HepG2 (cell line): Measurements from ENCODE around the gene DZANK1. TPM values are rescaled to one million over a fixed set of nuclear protein-coding genes. Genes with fewer than 3 reads are reported as not detected.
A peak's percentile ranks its signal among the peaks of the same experiment; 100 is the strongest.

Experiments
- CC2D1A ChIP-seq: sonication (generic); formaldehyde crosslinking; IDR thresholded peaks from 2 replicates; pipeline ENCODE4 v1.8.1; 2023; ENCODE audit warnings: mild to moderate bottlenecking, missing genetic modification reagents
- KAT2B ChIP-seq: fragments of 150-350 bp; IDR thresholded peaks from 2 replicates; pipeline ENCODE4 v1.6.1; 2014; ENCODE audit warnings: low read depth, low read length, borderline replicate concordance
- NFRKB ChIP-seq: fragments of 450-650 bp; IDR thresholded peaks from 2 replicates; pipeline ENCODE4 v1.6.1; 2017
- SNAPC4 ChIP-seq: sonication (generic); formaldehyde crosslinking; IDR thresholded peaks from 2 replicates; pipeline ENCODE4 v1.4.0; 2020; ENCODE audit warnings: mild to moderate bottlenecking, missing genetic modification reagents
- SRF ChIP-seq: IDR thresholded peaks from 2 replicates; pipeline ENCODE4 v1.6.1; 2011; ENCODE audit warnings: mild to moderate bottlenecking, low read depth, low read length, moderate library complexity
- ZBTB4 ChIP-seq: sonication (generic); formaldehyde crosslinking; IDR thresholded peaks from 2 replicates; pipeline ENCODE4 v1.4.0; 2020; ENCODE audit warnings: missing genetic modification reagents, mild to moderate bottlenecking, borderline replicate concordance
- ZFP1 ChIP-seq: IDR thresholded peaks from 2 replicates; pipeline ENCODE4 v1.6.1; 2016
- ZNF569 ChIP-seq: sonication (generic); formaldehyde crosslinking; IDR thresholded peaks from 2 replicates; pipeline ENCODE4 v1.5.0; 2020; ENCODE audit warnings: mild to moderate bottlenecking, missing genetic modification reagents, moderate library complexity, borderline replicate concordance
- polyA plus RNA-seq, 8 experiments: library from polyadenylated mRNA; depleted of rRNA in 3 of 8; stranded (reverse) in 7 of 8; unstranded in 1 of 8; fragments of >200 nt; fragmentation: Illumina TruSeq in 4 of 8; extraction: Trizol in 4 of 8; gene quantifications; 2 replicates each; pipeline versions ENCODE4 v1.2.1 to v1.2.3, GENCODE V29; 2011 to 2016; ENCODE audit warnings: low read depth in 4 of 8, missing spikeins in 1 of 8, mixed read lengths in 1 of 8; ENCODE audit not compliant: insufficient read depth in 1 of 8
- total RNA-seq, 5 experiments: library from RNA; depleted of rRNA; stranded (reverse); fragments of >200 nt; fragmentation: Illumina TruSeq; extraction: Trizol; gene quantifications; 2 replicates each; pipeline ENCODE4 v1.2.3, GENCODE V29; 2016; ENCODE audit warnings: low read depth in 1 of 5
- TF ChIP-seq, protein P1 (sequence below): sonication (generic); formaldehyde crosslinking; IDR thresholded peaks from 2 replicates; pipeline ENCODE4 v1.4.0; 2020; ENCODE audit warnings: missing genetic modification reagents
- TF ChIP-seq, protein P2 (sequence below): sonication (generic); formaldehyde crosslinking; IDR thresholded peaks from 2 replicates; pipeline ENCODE4 v1.4.0; 2020; ENCODE audit warnings: mild to moderate bottlenecking, missing genetic modification reagents

Gene DZANK1
- total and polyA plus RNA-seq, 2 of the 13 experiments (the other 11 are each of a cell fraction or from before 2014, with no cell fraction given) = 1.6 to 3.2 TPM

DNA sequence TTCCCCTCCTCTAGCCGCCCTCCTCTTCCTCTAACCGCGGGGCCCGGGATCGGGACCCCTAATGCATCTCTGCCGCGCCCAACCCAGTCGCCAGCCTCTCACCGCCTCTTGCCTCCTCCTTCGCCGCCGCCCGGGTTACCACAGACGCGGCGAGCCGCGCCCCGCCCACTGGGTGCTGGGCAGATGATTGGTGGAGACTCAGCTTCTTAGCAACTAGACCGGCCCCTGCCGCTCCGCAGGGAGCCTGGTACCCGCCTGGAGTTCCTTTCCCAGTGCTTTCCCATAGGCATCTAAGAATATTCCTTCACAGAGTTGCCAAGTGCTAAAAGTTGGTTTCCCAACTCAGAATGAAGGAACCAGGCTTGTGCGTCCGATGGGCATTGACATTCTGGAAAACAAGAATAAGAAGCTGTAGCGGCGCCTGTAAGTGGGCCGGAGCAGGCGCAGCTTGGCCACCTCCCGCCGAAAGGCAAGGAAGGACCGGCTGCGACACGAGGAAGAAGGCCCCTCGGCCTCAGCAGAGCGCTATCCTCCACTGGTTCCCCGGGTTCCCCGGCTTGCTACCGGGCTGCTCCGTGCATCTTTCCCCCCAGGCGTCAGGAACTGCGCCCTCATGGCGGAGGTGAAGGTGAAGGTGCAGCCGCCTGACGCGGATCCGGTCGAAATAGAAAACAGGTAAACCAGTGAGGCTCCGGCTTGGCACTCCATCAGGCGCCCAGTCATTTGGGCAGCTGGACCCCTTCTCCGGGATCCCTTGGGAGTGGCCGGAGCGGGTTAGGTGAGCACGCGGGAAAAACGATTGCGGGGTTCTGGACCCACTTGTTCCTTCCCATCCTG is at the start of gene DZANK1, which contains the start of gene POLR3F (continued):
- TF ChIP-seq SNAPC4 (CRISPR knock-in tag) (no peak), ZFP1 (peak; percentile 57; the same call in 1 of the 2 replicates), CC2D1A (CRISPR knock-in tag) (no peak), KAT2B (no peak), SRF (peak; percentile 86), ZBTB4 (CRISPR knock-in tag) (no peak), NFRKB (no peak), ZNF569 (peak; percentile 91)
- TF ChIP-seq, protein P1, sequence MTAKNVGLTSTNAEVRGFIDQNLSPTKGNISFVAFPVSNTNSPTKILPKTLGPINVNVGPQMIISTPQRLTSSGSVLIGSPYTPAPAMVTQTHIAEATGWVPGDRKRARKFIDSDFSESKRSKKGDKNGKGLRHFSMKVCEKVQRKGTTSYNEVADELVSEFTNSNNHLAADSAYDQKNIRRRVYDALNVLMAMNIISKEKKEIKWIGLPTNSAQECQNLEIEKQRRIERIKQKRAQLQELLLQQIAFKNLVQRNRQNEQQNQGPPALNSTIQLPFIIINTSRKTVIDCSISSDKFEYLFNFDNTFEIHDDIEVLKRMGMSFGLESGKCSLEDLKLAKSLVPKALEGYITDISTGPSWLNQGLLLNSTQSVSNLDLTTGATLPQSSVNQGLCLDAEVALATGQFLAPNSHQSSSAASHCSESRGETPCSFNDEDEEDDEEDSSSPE = peak; percentile 62; the same call in 1 of the 2 replicates
- TF ChIP-seq, protein P2, sequence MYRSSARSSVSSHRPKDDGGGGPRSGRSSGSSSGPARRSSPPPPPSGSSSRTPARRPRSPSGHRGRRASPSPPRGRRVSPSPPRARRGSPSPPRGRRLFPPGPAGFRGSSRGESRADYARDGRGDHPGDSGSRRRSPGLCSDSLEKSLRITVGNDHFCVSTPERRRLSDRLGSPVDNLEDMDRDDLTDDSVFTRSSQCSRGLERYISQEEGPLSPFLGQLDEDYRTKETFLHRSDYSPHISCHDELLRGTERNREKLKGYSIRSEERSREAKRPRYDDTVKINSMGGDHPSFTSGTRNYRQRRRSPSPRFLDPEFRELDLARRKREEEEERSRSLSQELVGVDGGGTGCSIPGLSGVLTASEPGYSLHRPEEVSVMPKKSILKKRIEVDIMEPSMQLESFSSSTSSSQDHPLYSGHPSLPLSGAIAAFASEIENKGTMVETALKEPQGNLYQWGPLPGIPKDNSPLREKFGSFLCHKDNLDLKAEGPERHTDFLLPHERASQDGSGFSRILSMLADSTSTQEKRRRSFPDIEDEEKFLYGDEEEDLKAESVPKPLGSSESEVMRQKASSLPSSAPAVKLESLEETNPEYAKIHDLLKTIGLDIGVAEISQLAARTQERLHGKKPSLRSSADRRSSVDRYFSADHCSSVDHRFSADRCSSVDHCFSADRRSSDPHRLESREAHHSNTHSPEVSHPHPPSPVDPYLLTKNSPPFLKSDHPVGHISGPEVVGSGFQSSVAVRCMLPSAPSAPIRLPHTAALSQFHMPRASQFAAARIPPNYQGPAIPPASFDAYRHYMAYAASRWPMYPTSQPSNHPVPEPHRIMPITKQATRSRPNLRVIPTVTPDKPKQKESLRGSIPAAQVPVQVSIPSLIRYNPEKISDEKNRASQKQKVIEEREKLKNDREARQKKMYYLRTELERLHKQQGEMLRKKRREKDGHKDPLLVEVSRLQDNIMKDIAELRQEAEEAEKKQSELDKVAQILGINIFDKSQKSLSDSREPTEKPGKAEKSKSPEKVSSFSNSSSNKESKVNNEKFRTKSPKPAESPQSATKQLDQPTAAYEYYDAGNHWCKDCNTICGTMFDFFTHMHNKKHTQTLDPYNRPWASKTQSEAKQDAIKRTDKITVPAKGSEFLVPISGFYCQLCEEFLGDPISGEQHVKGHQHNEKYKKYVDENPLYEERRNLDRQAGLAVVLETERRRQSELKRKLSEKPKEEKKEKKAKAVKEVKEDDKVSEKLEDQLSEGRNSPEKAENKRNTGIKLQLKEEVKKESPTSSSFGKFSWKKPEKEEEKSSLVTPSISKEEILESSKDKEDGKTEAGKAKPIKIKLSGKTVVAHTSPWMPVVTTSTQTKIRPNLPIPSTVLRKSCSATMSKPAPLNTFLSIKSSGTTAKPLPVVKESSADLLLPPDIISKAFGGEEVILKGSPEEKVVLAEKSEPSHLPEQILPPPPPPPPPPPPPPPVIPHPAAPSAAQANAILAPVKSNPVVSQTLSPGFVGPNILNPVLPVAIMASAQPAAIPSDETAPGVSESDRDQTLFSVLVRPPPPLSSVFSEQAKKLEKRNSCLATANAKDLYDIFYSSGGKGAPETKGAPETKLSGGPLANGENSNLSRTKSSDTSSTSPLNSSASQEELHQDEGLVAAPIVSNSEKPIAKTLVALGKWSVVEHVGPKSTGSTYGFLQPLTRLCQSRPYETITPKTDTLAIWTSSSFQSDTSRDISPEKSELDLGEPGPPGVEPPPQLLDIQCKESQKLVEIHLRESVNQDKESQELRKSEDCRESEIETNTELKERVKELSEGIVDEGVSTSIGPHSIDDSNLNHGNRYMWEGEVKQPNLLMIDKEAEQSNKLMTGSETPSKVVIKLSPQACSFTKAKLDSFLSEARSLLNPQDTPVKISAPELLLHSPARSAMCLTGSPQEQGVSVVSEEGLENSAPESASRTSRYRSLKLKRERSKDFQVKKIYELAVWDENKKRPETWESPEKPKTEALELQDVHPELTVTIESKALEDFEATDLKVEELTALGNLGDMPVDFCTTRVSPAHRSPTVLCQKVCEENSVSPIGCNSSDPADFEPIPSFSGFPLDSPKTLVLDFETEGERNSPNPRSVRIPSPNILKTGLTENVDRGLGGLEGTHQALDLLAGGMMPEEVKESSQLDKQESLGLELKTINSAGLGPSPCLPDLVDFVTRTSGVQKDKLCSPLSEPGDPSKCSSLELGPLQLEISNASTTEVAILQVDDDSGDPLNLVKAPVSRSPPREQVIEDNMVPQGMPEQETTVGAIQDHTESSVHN (CRISPR knock-in tag) = no peak
